ENCODE measurements around the gene AMOTL2.

GRCh38 chr3:134409041-134409440 lies 34.8 kb upstream of the AMOTL2 start:
- no peak for TF ChIP-seq CTCF (IDR thresholded peaks at IDR 0.05; ENCODE audit: poor library complexity)
- TF ChIP-seq EZH2 (IDR thresholded peaks at IDR 0.05; ENCODE audit: borderline replicate concordance): no peak
- TF ChIP-seq EZH2phosphoT487 (IDR thresholded peaks at IDR 0.05; ENCODE audit: low read depth, severe bottlenecking, unreplicated experiment): no peak

Measured in hepatocyte (in vitro differentiated cells).